ENCODE measurements around the gene MX1. TPM values are rescaled to one million over a fixed set of nuclear protein-coding genes. Genes with fewer than 3 reads are reported as not detected.

Gene MX1
- total RNA-seq, 4 donors from 2014 or later = 35.4 to 62.6 (median 51.5) TPM

DNA sequence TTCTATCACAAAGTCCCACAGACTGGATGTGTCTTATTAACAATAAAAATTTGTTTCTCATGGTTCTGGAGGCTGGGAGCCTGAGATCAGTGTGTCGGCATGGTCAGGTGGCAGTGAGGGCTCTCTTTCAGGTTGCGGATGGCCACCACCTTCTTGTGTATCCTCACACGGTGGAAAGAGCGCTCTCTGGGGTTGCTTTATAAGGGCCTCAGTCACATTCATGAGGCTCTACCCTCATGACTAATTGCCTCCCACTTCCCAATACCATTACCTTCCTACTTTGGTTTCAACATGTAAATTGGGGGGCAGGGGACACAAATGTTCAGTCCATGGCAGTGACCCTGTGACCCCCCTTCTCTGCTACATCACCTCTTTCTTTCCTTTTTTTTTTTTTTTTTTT lies 20.7 kb upstream of the MX1 start:
- Histone ChIP-seq H3K4me1 (no peaks in the 10 kb centered on the region), H3K27me3 (no peaks in the 10 kb centered on the region), H3K9me3 (no peaks in the 10 kb centered on the region), H3K36me3 (no peaks in the 10 kb centered on the region), H3K4me3 (replicated peaks in 1 of 3) (no peak overlapping the region), H3K27ac (no peak overlapping the region)
- intact Hi-C loops (cut with DNase I) = no loop called here
- no peak for DNase-seq
- TF ChIP-seq, protein P1, sequence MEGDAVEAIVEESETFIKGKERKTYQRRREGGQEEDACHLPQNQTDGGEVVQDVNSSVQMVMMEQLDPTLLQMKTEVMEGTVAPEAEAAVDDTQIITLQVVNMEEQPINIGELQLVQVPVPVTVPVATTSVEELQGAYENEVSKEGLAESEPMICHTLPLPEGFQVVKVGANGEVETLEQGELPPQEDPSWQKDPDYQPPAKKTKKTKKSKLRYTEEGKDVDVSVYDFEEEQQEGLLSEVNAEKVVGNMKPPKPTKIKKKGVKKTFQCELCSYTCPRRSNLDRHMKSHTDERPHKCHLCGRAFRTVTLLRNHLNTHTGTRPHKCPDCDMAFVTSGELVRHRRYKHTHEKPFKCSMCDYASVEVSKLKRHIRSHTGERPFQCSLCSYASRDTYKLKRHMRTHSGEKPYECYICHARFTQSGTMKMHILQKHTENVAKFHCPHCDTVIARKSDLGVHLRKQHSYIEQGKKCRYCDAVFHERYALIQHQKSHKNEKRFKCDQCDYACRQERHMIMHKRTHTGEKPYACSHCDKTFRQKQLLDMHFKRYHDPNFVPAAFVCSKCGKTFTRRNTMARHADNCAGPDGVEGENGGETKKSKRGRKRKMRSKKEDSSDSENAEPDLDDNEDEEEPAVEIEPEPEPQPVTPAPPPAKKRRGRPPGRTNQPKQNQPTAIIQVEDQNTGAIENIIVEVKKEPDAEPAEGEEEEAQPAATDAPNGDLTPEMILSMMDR (IDR thresholded peaks at IDR 0.05) = no peak
- no peak for TF ChIP-seq POLR2A (IDR thresholded peaks at IDR 0.05)
- 92 to 100% methylated on average over 4 of the region's 4 CpGs for WGBS, 2 donors

DNA sequence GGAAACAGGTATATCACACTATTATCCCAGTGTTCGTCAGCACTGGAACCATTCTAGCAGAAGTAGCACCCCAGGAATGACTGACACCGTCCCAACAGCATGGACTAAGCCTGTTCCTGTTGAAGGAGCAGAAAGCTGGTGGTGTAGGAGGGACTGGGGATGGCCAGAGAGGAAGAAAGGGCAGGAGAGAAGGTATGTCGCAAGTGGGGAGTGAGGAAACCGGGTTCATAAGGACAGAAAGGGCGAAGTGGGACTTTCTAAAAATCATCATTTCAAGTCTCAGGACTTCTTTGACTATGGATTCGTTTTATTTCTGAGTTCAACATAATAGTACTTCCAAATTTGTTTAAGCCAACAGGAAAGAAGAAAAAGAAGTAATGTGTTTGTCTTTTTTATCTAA lies 19.7 kb upstream of the MX1 start:
- no peak for DNase-seq
- TF ChIP-seq, protein P1 (IDR thresholded peaks at IDR 0.05) = no peak
- TF ChIP-seq POLR2A (IDR thresholded peaks at IDR 0.05) = no peak
- Histone ChIP-seq H3K36me3 (no peaks in the 10 kb centered on the region), H3K9me3 (no peaks in the 10 kb centered on the region), H3K27ac (no peak overlapping the region), H3K4me1 (peaks cover 0 to 1% of the 10 kb centered on the region in 2 donors), H3K4me3 (replicated peaks in 1 of 3) (no peak overlapping the region), H3K27me3 (no peaks in the 10 kb centered on the region)
- intact Hi-C loops (cut with DNase I) = no loop called here
- 91% methylated on average over 6 of the region's 6 CpGs for WGBS, 2 donors

DNA sequence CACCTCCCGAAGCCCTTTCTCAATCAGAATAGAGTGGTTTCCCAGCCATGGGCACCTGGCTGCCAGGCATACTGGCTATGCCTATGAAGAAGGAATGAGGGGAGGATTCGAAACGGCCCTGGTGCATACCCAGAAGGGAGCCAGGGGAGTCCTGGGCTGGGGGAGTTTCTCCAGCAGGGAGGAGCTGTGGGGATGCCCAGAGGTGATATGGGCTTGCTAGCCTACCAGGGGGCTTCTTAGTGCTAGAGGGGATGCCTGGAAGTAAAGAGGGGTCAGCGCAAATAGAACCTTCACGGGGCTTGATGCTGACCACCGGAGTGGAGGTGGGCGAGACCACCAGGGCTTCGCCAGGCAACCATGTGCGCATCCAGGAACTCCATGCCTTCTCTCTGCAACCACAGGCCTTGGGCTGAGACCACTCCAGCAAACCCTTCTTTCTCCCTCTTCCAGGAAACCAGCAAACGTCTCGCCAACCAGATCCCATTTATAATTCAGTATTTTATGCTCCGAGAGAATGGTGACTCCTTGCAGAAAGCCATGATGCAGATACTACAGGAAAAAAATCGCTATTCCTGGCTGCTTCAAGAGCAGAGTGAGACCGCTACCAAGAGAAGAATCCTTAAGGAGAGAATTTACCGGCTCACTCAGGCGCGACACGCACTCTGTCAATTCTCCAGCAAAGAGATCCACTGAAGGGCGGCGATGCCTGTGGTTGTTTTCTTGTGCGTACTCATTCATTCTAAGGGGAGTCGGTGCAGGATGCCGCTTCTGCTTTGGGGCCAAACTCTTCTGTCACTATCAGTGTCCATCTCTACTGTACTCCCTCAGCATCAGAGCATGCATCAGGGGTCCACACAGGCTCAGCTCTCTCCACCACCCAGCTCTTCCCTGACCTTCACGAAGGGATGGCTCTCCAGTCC lies 18.2 kb upstream of the MX1 start:
- Histone ChIP-seq H3K4me1 (peaks cover 9 to 12% of the 10 kb centered on the region in 2 donors), H3K4me3 (replicated peaks in 1 of 3) (no peak overlapping the region), H3K9me3 (no peaks in the 10 kb centered on the region), H3K36me3 (no peaks in the 10 kb centered on the region), H3K27me3 (no peaks in the 10 kb centered on the region), H3K27ac (no peak overlapping the region)
- TF ChIP-seq POLR2A (IDR thresholded peaks at IDR 0.05) = no peak
- TF ChIP-seq, protein P1 (IDR thresholded peaks at IDR 0.05) = no peak
- peak; percentile 55 to 68 for DNase-seq
- WGBS, 2 donors = 59 to 69% methylated on average over 24 of the region's 24 CpGs
- intact Hi-C loops (cut with DNase I) = no loop called here

DNA sequence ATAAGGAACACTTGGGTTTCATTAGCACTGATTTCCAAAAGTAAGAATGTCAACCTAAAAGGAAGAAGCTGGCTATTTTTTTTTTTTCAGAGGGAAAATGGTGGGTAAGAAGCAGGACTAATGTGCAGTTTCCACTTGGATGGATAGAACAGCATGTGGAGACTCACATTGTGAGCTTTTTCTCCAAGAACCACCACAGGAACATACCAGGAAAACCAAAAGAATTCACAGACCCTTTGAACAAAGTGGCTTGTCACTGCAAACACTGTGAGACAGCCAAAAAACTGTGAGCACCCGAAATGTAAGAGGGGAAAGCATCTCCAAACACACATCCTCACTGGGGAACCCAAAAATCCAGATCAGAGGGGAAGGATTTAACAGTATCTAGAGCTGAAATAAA lies 15.7 kb upstream of the MX1 start:
- Histone ChIP-seq H3K4me3 (replicated peaks in 1 of 3) (no peak overlapping the region), H3K27me3 (no peaks in the 10 kb centered on the region), H3K4me1 (peaks cover 9 to 12% of the 10 kb centered on the region in 2 donors), H3K27ac (no peak overlapping the region), H3K36me3 (no peaks in the 10 kb centered on the region), H3K9me3 (no peaks in the 10 kb centered on the region)
- TF ChIP-seq, protein P1 (IDR thresholded peaks at IDR 0.05) = no peak
- no peak for TF ChIP-seq POLR2A (IDR thresholded peaks at IDR 0.05)
- intact Hi-C loops (cut with DNase I) = no loop called here
- no peak for DNase-seq
- WGBS, 2 donors = 78 to 81% methylated on average over 1 of the region's 1 CpG

DNA sequence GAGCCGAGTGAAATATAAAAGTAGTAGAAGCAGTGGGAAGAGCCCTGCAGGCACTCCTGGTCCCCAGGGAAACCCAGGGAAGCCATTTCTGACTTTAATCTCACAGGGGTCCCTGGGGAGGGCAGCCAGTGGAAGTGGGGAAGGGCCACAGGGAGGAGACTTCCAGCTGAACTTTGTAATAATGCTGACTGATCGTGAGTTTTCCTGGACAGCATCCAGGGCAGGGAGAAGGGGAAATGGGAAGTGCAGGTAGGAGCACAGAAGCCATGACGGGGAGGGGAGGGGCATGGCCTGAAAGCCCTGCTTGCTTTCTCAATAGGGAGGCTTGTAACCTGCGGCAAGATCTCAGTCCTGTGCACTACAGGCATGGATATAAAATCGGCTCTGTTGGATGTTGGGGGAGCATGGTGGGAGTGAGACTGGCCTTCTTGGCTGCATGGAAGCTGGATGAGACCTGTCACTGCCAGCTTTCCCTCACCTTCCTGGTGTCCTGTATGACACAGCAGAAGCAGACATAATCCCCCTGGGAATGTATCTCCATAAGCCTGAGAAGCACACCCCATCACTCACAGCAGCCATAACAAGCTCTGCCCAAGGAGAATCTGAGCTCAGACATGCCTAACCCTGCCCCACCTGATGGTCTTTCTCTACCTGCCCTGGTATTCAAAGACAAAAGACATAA lies 15.1 kb upstream of the MX1 start:
- Histone ChIP-seq H3K4me3 (replicated peaks in 1 of 3) (no peak overlapping the region), H3K27me3 (no peaks in the 10 kb centered on the region), H3K27ac (peak overlapping the region in 1 of 3 donors; percentile 51), H3K36me3 (no peaks in the 10 kb centered on the region), H3K4me1 (peaks cover 9 to 12% of the 10 kb centered on the region in 2 donors), H3K9me3 (no peaks in the 10 kb centered on the region)
- DNase-seq = no peak
- TF ChIP-seq, protein P1 (IDR thresholded peaks at IDR 0.05) = no peak
- TF ChIP-seq POLR2A (IDR thresholded peaks at IDR 0.05) = no peak
- intact Hi-C loops (cut with DNase I) = no loop called here
- WGBS, 2 donors = 76 to 81% methylated on average over 5 of the region's 5 CpGs

All from thyroid gland (tissue), 4 donors.